Dendritic cell treated with granulocyte-macrophage colony-stimulating factor and Interleukin-4, amounts not matched to agents 40 ng/mL and 50 ng/mL, for 4 days (primary cell): Measurements from ENCODE around the gene TBL3.

ENCODE experiments used
- H3K27ac Mint-ChIP-seq: one replicate; pipeline ENCODE4 v1.8.0; 2022; ENCODE audit warnings: mild to moderate bottlenecking, mixed read lengths
- H3K27me3 Mint-ChIP-seq: one replicate; pipeline ENCODE4 v1.8.0; 2022; ENCODE audit warnings: mild to moderate bottlenecking, mixed read lengths
- H3K36me3 Mint-ChIP-seq: one replicate; pipeline ENCODE4 v1.8.0; 2022; ENCODE audit warnings: low read depth, mixed read lengths
- H3K4me1 Mint-ChIP-seq: one replicate; pipeline ENCODE4 v1.8.0; 2022; ENCODE audit warnings: low read depth, mixed read lengths
- H3K4me3 Mint-ChIP-seq: one replicate; pipeline ENCODE4 v1.8.0; 2022; ENCODE audit warnings: mild to moderate bottlenecking, moderate library complexity, mixed read lengths
- H3K9me3 Mint-ChIP-seq: one replicate; pipeline ENCODE4 v1.8.0; 2022; ENCODE audit warnings: mixed read lengths
- intact Hi-C: fragments of 100-400 bp; cut with micrococcal nuclease; formaldehyde crosslinking; loops from one replicate; pipeline ENCODE4 v1.15.0; 2022

Gene TBL3

GRCh38 chr16:1971796-1972489 is at the start of gene TBL3:
Gene TBL3, plus strand, starts transcription at chr16:1972053. Its CDS starts 112 bp downstream, at chr16:1972165.
- peaks cover 45% of the 10 kb centered on the region for H3K36me3 Mint-ChIP-seq
- intact Hi-C loops: no loop called here
- H3K27ac Mint-ChIP-seq: peak within 1 kb of the TSS; percentile 98
- H3K27me3 Mint-ChIP-seq: no peaks in the 10 kb centered on the region
- peak within 1 kb of the TSS; percentile 96 for H3K4me3 Mint-ChIP-seq
- H3K4me1 Mint-ChIP-seq: peaks cover 37% of the 10 kb centered on the region
- no peaks in the 10 kb centered on the region for H3K9me3 Mint-ChIP-seq

DNA sequence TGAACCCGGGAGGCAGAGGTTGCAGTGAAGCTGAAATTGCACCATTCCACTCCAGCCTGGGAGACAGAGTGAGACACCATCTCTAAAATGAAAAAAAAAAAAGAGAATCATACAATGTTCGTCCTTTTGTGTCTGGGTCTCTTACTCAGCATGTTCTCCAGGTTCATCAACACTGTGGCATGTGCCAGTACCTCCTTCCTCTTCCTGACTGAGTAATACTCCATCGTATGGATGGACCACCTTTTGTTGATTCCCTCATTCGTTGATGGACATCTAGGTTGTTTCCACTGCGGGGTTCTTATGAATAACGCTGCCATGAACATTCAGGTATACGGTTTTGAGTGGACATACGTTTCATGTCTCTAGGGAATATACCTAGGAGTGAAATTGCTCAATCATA is 49.5 kb upstream of the TBL3 start:
- peaks cover 77% of the 10 kb centered on the region for H3K27me3 Mint-ChIP-seq
- no peaks in the 10 kb centered on the region for H3K9me3 Mint-ChIP-seq
- H3K4me3 Mint-ChIP-seq: no peak overlapping the region
- H3K27ac Mint-ChIP-seq: no peak overlapping the region
- peaks cover 24% of the 10 kb centered on the region for H3K4me1 Mint-ChIP-seq
- H3K36me3 Mint-ChIP-seq: no peaks in the 10 kb centered on the region
- intact Hi-C loops: no loop called here

DNA sequence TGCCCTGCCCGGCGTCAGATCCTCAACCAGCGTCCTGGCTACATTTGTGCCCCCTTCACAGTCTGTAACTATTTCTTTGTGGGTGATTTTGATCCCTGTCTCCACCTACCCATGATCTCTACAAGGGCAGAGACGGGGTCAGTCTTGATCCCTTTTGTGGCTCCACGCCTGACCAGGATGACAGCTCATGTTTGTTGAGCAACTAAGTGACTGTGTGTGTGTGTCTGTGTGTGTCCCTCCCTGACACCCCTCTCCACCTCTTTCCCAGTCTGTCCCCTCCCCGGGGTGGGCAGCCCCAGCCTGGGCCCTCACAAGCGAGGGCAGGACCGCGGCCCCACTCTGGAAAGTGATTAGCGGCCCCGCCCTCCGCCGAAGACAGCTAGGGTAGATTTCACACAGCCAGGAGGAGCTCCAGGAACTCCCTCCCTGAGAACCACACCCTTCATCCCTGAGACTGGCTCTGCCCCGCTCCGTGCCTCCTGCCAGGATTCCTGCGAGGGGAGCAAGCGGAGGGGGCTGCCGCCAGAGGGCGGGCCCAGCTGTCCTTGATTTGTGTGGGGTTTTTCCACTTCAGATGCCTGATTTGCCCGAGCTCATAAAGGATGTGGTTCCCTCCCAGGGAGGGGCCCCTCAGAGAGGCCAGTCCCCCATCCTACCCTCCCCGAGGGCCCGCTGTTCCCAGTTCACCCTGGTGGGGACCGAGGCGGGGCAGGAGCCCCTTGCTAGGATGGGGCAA is 48.4 kb upstream of the TBL3 start:
- H3K4me3 Mint-ChIP-seq: no peak overlapping the region
- peaks cover 72% of the 10 kb centered on the region for H3K27me3 Mint-ChIP-seq
- H3K27ac Mint-ChIP-seq: no peak overlapping the region
- H3K4me1 Mint-ChIP-seq: peaks cover 24% of the 10 kb centered on the region
- no peaks in the 10 kb centered on the region for H3K9me3 Mint-ChIP-seq
- no peaks in the 10 kb centered on the region for H3K36me3 Mint-ChIP-seq
- intact Hi-C loops: no loop called here

DNA sequence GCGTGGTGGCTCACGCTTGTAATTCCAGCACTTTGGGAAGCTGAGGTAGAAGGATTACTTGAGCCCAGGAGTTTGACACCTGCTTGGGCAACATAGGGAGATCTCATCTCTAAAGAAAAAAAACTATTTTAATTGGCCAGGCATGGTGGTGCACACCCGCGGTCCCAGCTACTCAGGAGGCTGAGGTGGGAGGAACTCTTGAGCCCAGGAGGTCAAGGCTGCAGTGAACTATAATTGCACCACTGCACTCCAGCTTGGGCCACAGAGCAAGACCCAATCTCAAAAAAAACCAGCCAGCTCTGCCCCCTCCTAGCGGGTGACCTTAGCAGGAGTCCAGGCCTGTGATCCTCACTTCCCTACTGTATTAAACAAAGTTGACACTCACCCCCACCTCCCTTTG is 47.8 kb upstream of the TBL3 start:
- no peaks in the 10 kb centered on the region for H3K36me3 Mint-ChIP-seq
- H3K27ac Mint-ChIP-seq: no peak overlapping the region
- H3K4me3 Mint-ChIP-seq: no peak overlapping the region
- peaks cover 27% of the 10 kb centered on the region for H3K4me1 Mint-ChIP-seq
- H3K27me3 Mint-ChIP-seq: peaks cover 67% of the 10 kb centered on the region
- intact Hi-C loops: no loop called here
- no peaks in the 10 kb centered on the region for H3K9me3 Mint-ChIP-seq

GRCh38 chr16:1926271-1926670 is 45.6 kb upstream of the TBL3 start:
- Mint-ChIP-seq H3K4me3 (no peak overlapping the region), H3K36me3 (no peaks in the 10 kb centered on the region), H3K9me3 (no peaks in the 10 kb centered on the region), H3K27ac (no peak overlapping the region), H3K27me3 (peaks cover 45% of the 10 kb centered on the region), H3K4me1 (peaks cover 21% of the 10 kb centered on the region)
- intact Hi-C loops: loop anchor here (5.0 kb wide), 1 partner anchor 154 kb away; the partner anchor contains the start of genes EME2, MRPS34 and NME3

DNA sequence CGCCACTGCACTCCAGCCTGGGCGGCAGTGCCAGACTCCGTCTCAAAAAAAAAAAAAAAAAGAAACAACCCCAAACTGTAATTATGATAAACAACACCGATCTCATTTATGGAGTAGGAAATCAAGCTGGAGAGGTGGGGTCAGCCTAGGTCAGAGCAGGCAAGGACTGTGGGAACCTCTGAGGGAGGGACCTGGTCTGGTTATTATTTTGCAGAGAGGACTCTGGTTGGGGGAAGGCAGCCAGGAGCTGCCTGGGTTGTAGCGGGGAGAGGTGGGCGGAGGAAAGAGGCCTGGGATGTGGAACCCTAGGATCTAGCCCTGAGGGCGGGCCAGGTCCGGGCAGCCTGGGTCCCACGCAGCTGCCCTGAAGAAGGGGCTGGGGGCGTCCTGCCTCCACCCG is 42.7 kb upstream of the TBL3 start:
- H3K27ac Mint-ChIP-seq: peak overlapping the region; percentile 76

DNA sequence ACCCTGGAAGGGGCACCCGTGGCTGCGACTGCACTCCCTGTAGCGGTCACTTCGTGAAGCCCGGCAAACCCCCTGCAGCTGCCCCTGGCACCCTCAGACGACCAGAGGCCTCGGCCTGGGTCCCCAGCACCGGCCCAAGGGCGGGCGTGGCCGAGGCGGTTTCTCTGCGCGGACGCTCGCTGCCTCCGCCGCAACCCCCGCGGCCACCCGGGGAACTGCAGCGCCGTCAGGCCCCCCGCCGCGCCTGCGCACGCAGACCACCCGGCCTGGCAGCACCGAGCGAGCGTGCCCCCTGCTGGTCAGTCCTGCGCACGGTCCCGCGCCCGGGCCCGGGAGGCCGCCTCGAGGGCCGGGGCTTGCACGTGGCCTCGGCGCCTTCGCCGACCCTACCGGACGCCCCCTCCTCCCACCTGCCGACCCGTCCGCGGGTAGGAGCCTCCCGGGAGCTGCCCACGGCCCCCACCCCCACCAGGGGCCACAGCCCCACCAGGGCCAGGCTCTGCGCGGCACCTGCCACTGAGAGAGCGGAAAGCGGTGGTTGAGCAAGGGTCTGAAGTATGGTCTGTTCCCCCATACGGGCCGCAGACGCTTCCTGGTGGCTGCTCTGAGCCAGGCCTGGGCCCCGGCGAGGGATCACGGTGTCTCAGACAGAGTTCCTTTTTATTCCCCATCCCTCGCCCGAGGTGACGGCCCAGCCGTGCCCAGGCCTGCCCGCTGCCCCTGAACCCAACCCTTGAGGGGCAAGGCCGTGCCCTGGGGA is 42.1 kb upstream of the TBL3 start:
- peaks cover 12% of the 10 kb centered on the region for H3K27me3 Mint-ChIP-seq
- H3K4me3 Mint-ChIP-seq: peak overlapping the region; percentile 76
- H3K27ac Mint-ChIP-seq: peak overlapping the region; percentile 76
- H3K4me1 Mint-ChIP-seq: peaks cover 5% of the 10 kb centered on the region
- intact Hi-C loops: loop anchor here (1.0 to 5.0 kb wide), 2 partner anchors 65 to 157 kb away; partner anchors contain the start of genes EME2, MRPS34 and NME3
- H3K9me3 Mint-ChIP-seq: no peaks in the 10 kb centered on the region
- no peaks in the 10 kb centered on the region for H3K36me3 Mint-ChIP-seq

More for the DNA sequence above, 42.7 kb upstream of the TBL3 start:
- intact Hi-C loops: loop anchor here (1.0 to 5.0 kb wide), 2 partner anchors 65 to 157 kb away; partner anchors contain the start of genes EME2, MRPS34 and NME3
- peaks cover 18% of the 10 kb centered on the region for H3K27me3 Mint-ChIP-seq
- H3K36me3 Mint-ChIP-seq: no peaks in the 10 kb centered on the region
- H3K9me3 Mint-ChIP-seq: no peaks in the 10 kb centered on the region
- H3K4me1 Mint-ChIP-seq: peaks cover 5% of the 10 kb centered on the region
- H3K4me3 Mint-ChIP-seq: peak overlapping the region; percentile 76

GRCh38 chr16:1930338-1930720 is 41.5 kb upstream of the TBL3 start:
- peak overlapping the region; percentile 76 for H3K27ac Mint-ChIP-seq
- H3K4me1 Mint-ChIP-seq: peaks cover 5% of the 10 kb centered on the region
- H3K4me3 Mint-ChIP-seq: no peak overlapping the region
- intact Hi-C loops: no loop called here
- H3K36me3 Mint-ChIP-seq: no peaks in the 10 kb centered on the region
- peaks cover 9% of the 10 kb centered on the region for H3K27me3 Mint-ChIP-seq
- no peaks in the 10 kb centered on the region for H3K9me3 Mint-ChIP-seq

- Mint-ChIP-seq H3K27ac (peak overlapping the region; percentile 0), H3K9me3 (no peaks in the 10 kb centered on the region), H3K36me3 (peaks cover 9% of the 10 kb centered on the region), H3K4me1 (peaks cover 13% of the 10 kb centered on the region), H3K27me3 (peaks cover 2% of the 10 kb centered on the region), H3K4me3 (no peak overlapping the region)
- intact Hi-C loops: no loop called here
These were observed 39.5 kb upstream of the TBL3 start for GRCh38 chr16:1932050-1933028.

DNA sequence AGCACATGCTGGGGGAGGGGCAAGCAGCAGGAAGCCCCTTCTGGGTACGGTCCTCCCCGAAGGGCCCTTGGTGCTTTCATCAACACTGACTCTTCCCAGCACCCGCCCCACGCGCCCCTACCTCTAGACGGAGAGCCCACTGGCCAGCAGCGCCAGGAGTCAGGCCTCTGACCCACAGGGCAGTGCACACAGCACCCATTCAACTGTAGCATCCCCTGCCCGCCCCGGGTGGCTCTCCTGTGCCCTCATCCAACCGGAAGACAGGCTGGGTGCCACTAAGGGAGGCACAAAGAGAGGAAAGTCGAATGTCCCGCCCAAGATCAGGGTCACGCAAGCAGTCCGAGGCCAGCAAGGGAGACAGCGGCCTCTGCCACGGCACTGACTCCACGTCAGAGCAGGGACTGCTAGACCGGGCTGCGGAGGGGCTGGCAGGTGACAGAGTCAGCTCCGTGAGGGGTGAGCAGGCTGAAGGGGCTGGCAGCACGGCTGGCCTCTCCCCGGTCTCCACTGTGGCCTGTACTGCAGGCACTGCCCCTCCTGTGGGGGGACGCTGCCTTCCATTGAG is 38.7 kb upstream of the TBL3 start:
- H3K9me3 Mint-ChIP-seq: no peaks in the 10 kb centered on the region
- H3K27ac Mint-ChIP-seq: peak overlapping the region; percentile 0
- H3K27me3 Mint-ChIP-seq: no peaks in the 10 kb centered on the region
- peaks cover 17% of the 10 kb centered on the region for H3K4me1 Mint-ChIP-seq
- intact Hi-C loops: no loop called here
- peaks cover 16% of the 10 kb centered on the region for H3K36me3 Mint-ChIP-seq
- H3K4me3 Mint-ChIP-seq: no peak overlapping the region

- Mint-ChIP-seq H3K36me3 (peaks cover 53% of the 10 kb centered on the region), H3K9me3 (no peaks in the 10 kb centered on the region), H3K4me1 (peaks cover 51% of the 10 kb centered on the region), H3K27ac (peak overlapping the region; percentile 49), H3K27me3 (no peaks in the 10 kb centered on the region), H3K4me3 (no peak overlapping the region)
- intact Hi-C loops: no loop called here
These were observed 34.8 kb upstream of the TBL3 start for GRCh38 chr16:1936945-1937479.

DNA sequence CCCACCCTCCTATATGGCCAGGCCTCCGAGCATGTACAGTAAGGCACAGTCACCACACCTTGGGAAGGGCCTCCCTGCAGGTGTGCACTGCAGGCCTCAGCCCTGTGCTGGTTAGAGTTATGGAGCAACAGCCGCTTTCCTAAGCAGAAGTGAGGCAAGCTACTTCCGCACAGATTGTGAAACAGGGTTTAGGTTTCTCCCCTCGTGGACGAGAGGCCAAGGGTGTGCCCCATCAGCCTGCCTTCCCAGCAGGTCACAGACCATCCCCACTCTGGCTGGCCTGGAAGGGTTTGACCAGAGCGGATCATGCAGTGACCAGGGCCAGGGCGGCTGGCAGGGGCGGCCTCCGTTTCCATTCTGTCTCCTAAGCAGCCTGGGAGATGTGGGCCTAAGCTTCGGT is 33.5 kb upstream of the TBL3 start:
- Mint-ChIP-seq H3K4me3 (peak overlapping the region; percentile 25), H3K36me3 (peaks cover 59% of the 10 kb centered on the region), H3K27ac (peak overlapping the region; percentile 93), H3K27me3 (no peaks in the 10 kb centered on the region), H3K9me3 (no peaks in the 10 kb centered on the region), H3K4me1 (peaks cover 61% of the 10 kb centered on the region)
- intact Hi-C loops: no loop called here
